Tongue (tissue), 2 donors: ENCODE measurements around the gene MPHOSPH10. TPM values are rescaled to one million over a fixed set of nuclear protein-coding genes. Genes with fewer than 3 reads are reported as not detected.
"Not testable (repeated sequence)": the region's sequence is repeated elsewhere in the genome, so short reads cannot be mapped to it uniquely, and the experiment has no call there.

ENCODE experiments used
- DNase-seq: peaks from one replicate; pipeline ENCODE4 v3.0.0-alpha.2; 2015
- total RNA-seq: library from RNA; depleted of rRNA; stranded (reverse); fragments of >200 nt; gene quantifications from one replicate; pipeline ENCODE4 v1.2.3, GENCODE V29; 2014

MPHOSPH10 gene
- total RNA-seq, 1 donor from 2014 or later = 26.9 TPM

GRCh38 chr2:71125506-71126294, 4.7 kb upstream of the MPHOSPH10 start:
- no peak for DNase-seq

- no peak for DNase-seq
Observed at GRCh38 chr2:71126957-71127356, 3.5 kb upstream of the MPHOSPH10 start.

- peak; percentile 14 for DNase-seq
Observed at GRCh38 chr2:71129114-71129901, 1.1 kb upstream of the MPHOSPH10 start.

GRCh38 chr2:71129902-71130151, 607 bp upstream of the MPHOSPH10 start:
- DNase-seq = no peak

DNA sequence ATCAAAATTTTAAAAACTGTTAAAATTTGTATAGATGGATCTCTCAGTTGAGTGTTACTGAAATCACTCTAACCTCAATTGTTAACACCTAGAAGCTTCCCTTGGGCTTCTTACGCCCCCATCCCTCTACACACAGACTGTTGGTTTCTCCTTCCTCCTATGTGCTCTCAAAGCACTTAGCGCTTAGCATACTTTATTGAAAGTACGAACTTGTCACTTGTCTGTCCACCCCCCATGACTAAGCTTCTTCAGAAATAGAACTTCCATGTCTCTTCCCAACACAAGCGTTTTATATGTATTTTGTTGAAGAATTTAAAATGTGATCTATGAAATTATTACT, 441 bp downstream of the MPHOSPH10 start:
- DNase-seq = peak; percentile 18

DNA sequence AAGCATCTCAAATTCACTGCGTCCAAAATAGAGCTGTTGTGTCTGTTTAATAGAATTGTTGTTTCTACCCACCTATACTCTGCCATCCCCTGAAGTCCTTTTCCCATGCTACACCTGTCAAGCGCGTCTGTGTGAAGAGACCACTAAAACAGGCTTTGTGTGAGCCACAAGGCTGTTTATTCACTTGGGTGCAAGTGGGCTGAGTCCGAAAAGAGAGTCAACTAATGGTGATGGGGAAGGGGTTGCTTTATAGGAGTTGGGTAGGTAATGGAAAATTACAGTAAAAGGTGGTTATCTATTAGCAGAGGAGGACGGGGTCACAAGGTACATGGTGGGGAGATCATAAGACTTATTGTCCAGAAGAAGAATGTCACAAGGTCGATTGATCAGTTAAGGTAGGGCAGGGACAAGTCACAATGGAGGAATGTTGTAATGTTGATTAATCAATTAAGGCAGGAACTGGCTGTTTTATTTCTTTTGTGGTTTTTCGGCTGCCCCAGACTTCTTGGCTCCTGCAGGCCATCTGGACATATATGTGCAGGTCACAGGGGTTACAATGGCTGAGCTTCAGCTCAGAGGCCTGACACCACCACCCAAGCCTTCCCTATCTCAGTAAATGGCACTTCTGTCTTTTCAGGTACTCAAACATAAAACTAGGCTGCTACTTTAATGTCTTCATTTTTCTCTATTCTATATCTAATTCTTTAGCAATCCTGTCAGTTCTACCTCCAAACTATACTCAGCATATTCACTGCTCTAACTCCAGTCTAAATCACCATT, 1.1 kb downstream of the MPHOSPH10 start:
- not testable (repeated sequence) for DNase-seq

DNA sequence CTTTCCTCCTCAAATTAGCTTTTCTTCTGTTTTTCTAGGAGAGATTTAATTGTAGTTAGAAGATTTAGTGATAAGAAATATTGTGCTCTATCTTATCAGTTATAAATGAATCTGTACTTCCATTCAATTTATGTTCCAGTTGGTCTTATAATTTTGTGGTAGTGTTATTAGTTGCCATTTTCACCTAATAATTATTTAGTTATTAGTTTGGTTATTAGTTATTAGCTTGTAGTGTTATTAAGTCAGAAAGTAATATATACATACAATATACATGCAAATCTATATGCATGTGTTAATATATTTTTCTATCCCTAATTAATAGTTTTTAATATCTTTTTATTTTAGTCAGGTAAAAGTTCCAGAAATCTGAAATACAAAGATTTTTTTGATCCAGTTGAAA, 3.2 kb downstream of the MPHOSPH10 start:
- no peak for DNase-seq

- no peak for DNase-seq
Observed at GRCh38 chr2:71136174-71136573, 5.7 kb downstream of the MPHOSPH10 start.

- DNase-seq = no peak
Observed at GRCh38 chr2:71143782-71144181, 13.3 kb downstream of the MPHOSPH10 start.

DNA sequence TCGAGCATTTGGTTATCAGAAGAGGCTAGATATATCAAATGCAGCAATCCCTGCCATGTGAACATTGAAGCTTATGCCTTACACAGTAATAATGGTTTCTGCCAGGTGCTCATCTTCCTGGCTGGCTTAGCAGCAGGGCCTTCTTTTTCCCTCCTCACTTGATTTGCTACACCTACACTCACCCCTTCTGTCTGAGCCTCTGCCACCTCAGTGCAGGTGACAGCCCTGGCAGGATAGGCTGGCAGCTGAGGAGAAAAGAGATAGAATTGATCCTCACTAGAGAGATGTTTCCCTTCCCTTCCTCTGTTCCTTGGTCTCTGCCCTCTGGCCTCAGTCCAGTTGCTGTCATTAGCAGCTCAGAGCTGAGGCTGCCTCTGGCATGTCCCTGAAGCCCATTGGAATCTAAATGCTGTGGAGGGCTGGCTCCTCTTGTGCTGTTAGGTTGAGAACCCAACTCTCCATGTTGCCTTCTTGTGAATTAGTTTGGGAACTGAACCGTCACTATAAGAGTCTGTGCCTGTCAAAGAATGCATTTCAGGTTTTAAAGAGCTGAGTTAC, 18.2 kb downstream of the MPHOSPH10 start:
- DNase-seq = no peak

DNA sequence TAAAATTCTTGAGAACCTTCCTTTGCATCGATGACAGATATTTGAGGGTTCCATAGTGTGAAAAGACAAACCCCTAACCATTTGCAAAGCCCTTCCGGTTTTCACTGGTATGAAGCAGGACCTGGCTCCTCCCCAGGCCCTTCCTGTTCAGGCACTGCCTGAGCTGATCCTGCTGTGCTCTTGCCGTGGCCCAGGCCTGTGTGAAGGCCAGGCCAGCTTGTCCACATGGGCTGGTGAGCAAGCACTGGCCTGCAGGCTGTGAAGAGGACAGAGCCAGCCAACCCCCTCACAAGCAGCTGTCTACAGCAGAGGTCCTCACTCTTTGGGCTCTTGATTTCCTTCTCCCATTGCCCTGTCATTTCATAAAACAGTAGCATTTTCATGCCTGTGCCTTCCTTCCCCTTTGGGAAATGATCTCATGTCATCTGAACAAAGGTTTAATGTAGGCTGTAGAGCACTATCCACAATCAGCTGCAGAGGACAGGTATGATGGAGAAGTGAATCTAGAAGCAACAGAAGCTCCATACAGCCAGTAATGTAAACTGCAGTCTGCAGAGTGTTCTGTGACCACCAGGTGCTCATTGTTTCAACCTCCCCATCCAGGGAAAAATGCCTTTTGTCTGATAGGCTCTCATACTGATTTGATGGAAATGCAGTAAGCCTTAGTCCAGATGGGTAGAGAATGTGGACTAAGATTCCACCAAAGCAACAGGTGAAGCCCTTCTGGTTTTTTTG, 19.8 kb downstream of the MPHOSPH10 start:
- DNase-seq = no peak

- DNase-seq = no peak
Observed at GRCh38 chr2:71151620-71152019, 21.2 kb downstream of the MPHOSPH10 start.

DNA sequence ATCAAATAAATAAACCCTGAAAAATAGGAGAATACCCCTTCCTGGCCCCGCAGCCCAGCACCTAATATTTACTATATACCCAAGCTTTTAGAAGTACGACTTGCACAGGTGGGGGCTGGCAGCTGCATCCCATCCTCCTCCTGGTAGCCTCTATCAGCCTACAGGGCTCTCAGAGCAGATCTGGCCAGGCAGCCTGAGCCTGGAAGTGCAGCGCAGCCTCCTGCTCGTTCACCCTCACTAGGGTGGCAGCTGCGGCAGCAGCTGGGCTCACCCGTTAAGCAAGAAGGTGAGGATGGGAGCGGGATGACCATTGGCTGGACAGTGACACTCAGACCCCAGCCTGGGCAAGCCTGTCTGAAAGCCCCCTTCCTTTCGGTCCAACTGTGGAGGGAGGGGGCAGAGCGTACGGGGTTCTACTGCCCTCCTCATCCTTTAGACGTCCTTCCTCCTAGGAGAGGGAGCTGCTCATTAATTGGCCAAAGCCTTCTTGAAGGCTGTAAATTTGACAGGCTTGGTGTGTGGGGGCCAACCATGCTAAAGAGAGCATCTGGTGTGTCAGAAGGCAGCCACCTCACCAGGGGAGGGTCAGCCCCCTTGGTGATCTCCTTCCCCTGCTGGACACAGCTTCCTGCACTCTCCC, 23.3 kb downstream of the MPHOSPH10 start:
- DNase-seq = no peak

- DNase-seq = no peak
Observed at GRCh38 chr2:71154279-71154678, 23.8 kb downstream of the MPHOSPH10 start.

DNA sequence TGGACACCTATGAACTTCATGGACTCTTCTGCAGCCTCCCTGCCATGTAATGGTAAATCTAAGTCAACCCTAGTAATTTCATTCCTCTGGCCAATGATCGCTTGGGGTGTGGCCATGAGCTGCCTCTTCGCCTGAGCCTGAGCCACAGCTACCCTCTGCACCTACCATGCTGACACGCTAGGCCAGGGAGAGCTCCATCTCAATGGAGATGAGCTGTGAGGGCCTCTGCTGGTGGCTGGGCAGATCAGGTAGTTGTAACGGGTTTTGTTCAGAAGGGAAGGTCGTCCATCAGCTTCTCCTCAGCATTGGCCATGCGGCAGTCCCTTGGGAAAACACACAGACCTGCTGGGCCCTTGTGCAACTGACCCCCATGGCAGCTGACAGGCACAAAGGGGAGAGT, 24.4 kb downstream of the MPHOSPH10 start:
- no peak for DNase-seq

DNA sequence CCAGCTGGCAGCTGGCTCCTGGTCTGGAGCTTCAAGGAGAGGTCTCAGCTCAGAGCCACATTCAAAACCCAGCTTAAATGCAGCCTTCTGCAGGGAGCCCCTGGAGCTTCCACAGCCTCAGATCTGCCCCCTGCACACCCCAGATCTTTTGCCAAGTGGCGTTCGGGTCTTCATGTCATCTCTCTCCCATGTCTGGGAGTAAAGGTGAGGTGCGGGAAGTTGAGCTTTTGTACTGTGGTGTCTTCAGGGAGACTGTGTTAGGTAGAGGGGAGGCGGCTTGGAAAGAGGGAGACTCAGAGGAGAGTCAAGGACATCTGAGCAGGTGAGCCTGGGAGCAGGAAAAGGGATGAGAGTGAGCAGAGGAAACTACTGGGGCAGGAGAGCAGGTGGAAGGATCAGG, 25.4 kb downstream of the MPHOSPH10 start:
- no peak for DNase-seq

- DNase-seq = peak; percentile 77
Observed at GRCh38 chr2:71156573-71156972, 26.1 kb downstream of the MPHOSPH10 start.

GRCh38 chr2:71157124-71157793, 26.8 kb downstream of the MPHOSPH10 start:
- peak; percentile 77 for DNase-seq

DNA sequence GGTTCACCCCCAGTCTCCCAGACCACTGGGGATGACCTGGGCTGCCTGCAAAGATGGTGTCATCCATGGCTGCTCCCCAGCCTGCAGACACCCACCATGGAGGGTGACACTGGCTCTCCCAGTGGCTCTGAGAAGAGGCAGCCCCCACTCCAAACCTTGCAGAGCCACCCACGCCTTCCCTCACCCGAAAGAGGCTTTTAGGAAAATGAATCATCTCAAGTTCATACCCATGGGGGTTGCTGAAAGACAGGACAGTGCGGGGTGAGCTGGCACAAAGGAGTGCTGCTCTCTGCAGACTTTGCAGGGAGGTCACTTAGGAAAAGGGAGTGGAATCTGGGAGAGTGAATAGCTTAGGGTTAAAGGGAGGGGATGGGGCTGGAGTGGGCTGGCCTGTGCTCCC, 36.4 kb downstream of the MPHOSPH10 start:
- no peak for DNase-seq

GRCh38 chr2:71173096-71173495, 42.7 kb downstream of the MPHOSPH10 start:
- no peak for DNase-seq

- DNase-seq = no peak
Observed at GRCh38 chr2:71174207-71174606, 43.8 kb downstream of the MPHOSPH10 start.
